GM23338 (cell line): ENCODE data around the gene GCC1.

ENCODE experiments used
- EZH2 ChIP-seq: fragments of 200-600 bp; sonication (generic); IDR thresholded peaks from one replicate; pipeline ENCODE4 v1.8.0; 2017; ENCODE audit warnings: antibody characterized with exemption, mild to moderate bottlenecking, low read depth; ENCODE audit not compliant: unreplicated experiment
- EZH2phosphoT487 ChIP-seq: fragments of 200-600 bp; sonication (generic); IDR thresholded peaks from one replicate; pipeline ENCODE4 v1.8.1; 2018; ENCODE audit warnings: antibody characterized with exemption; ENCODE audit not compliant: unreplicated experiment
- JUNB ChIP-seq: IDR thresholded peaks from one replicate; pipeline ENCODE4 v1.6.1; 2016; ENCODE audit warnings: antibody characterized with exemption; ENCODE audit not compliant: unreplicated experiment
- POLR2AphosphoS5 ChIP-seq: IDR thresholded peaks from 2 replicates; pipeline ENCODE4 v1.6.1; 2016; ENCODE audit warnings: antibody characterized with exemption, low read depth
- STAT1 ChIP-seq: IDR thresholded peaks from one replicate; pipeline ENCODE4 v1.6.1; 2016; ENCODE audit warnings: antibody characterized with exemption; ENCODE audit not compliant: unreplicated experiment
- ZNF331 ChIP-seq: fragments of 250-450 bp; sonication (Bioruptor Pico); IDR thresholded peaks from 2 replicates; pipeline ENCODE4 v1.5.0; 2020; ENCODE audit warnings: low read depth, mild to moderate bottlenecking, moderate library complexity
- TF ChIP-seq, protein P1 (sequence below): IDR thresholded peaks from one replicate; pipeline ENCODE4 v1.6.1; 2018; ENCODE audit warnings: antibody characterized with exemption; ENCODE audit not compliant: unreplicated experiment
- TF ChIP-seq, protein P2 (sequence below), 2 experiments: fragments of 200-600 bp in 1 of 2; sonication (generic) in 1 of 2; conservative IDR thresholded peaks; 2 replicates each; pipeline versions ENCODE4 v1.5.1 to v1.6.1; 2016 to 2017; ENCODE audit warnings: antibody characterized with exemption in 2 of 2, low read depth in 2 of 2, mild to moderate bottlenecking in 2 of 2, moderate library complexity in 1 of 2

DNA sequence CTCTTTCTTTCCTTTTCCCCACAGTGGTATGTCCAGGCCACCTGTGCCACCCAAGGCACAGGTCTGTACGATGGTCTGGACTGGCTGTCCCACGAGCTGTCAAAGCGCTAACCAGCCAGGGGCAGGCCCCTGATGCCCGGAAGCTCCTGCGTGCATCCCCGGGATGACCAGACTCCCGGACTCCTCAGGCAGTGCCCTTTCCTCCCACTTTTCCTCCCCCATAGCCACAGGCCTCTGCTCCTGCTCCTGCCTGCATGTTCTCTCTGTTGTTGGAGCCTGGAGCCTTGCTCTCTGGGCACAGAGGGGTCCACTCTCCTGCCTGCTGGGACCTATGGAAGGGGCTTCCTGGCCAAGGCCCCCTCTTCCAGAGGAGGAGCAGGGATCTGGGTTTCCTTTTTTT is 5.8 kb upstream of the GCC1 start:
- TF ChIP-seq, protein P1, sequence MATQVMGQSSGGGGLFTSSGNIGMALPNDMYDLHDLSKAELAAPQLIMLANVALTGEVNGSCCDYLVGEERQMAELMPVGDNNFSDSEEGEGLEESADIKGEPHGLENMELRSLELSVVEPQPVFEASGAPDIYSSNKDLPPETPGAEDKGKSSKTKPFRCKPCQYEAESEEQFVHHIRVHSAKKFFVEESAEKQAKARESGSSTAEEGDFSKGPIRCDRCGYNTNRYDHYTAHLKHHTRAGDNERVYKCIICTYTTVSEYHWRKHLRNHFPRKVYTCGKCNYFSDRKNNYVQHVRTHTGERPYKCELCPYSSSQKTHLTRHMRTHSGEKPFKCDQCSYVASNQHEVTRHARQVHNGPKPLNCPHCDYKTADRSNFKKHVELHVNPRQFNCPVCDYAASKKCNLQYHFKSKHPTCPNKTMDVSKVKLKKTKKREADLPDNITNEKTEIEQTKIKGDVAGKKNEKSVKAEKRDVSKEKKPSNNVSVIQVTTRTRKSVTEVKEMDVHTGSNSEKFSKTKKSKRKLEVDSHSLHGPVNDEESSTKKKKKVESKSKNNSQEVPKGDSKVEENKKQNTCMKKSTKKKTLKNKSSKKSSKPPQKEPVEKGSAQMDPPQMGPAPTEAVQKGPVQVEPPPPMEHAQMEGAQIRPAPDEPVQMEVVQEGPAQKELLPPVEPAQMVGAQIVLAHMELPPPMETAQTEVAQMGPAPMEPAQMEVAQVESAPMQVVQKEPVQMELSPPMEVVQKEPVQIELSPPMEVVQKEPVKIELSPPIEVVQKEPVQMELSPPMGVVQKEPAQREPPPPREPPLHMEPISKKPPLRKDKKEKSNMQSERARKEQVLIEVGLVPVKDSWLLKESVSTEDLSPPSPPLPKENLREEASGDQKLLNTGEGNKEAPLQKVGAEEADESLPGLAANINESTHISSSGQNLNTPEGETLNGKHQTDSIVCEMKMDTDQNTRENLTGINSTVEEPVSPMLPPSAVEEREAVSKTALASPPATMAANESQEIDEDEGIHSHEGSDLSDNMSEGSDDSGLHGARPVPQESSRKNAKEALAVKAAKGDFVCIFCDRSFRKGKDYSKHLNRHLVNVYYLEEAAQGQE: no peak
- TF ChIP-seq, protein P2, sequence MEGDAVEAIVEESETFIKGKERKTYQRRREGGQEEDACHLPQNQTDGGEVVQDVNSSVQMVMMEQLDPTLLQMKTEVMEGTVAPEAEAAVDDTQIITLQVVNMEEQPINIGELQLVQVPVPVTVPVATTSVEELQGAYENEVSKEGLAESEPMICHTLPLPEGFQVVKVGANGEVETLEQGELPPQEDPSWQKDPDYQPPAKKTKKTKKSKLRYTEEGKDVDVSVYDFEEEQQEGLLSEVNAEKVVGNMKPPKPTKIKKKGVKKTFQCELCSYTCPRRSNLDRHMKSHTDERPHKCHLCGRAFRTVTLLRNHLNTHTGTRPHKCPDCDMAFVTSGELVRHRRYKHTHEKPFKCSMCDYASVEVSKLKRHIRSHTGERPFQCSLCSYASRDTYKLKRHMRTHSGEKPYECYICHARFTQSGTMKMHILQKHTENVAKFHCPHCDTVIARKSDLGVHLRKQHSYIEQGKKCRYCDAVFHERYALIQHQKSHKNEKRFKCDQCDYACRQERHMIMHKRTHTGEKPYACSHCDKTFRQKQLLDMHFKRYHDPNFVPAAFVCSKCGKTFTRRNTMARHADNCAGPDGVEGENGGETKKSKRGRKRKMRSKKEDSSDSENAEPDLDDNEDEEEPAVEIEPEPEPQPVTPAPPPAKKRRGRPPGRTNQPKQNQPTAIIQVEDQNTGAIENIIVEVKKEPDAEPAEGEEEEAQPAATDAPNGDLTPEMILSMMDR (conservative IDR thresholded peaks at IDR 0.05; ENCODE audit: low read depth in 2 of 2): no peak
- TF ChIP-seq EZH2 (no peak), STAT1 (no peak), POLR2AphosphoS5 (no peak), ZNF331 (CRISPR knock-in tag) (no peak), JUNB (no peak), EZH2phosphoT487 (no peak)
